NCI-H1436 treated with DMSO at 0.1 percent for 48 hours (cell line): Measurements from ENCODE around the gene RNMT.

ENCODE experiments used
- DNase-seq: peaks from one replicate; lab custom pipeline; 2025; lab: John Stamatoyannopoulos, UW

Gene RNMT

DNA sequence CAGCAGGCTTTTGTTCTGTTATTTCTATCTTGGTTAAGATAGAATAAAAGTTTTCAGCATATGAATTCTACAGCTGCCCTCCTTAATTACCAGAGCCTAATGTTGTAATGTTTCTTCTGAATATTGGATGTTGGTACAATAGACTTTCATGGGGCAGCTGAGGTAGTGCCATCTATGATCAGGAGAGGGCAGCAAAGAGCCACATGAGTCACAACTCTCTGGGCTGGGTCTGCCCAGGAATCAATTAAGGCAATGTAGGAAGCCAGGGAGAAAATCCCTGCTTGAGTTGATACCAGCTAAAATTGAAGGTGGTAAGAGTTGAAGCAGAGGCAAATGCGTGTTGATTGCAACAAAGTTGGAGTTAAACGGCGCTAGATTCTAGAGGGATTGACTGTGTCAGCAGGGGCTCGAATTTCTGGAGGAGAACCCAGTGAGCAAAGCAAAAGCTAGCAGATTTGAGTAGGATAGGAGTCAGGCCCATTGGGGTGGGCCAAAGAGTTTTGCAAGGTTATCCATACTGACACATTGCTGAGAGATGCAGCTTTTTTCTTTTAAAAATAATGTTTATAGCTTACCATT lies 86.9 kb downstream of the RNMT start:
- DNase-seq: no peak
